ENCODE measurements around the gene THRA.

The THRA gene

DNA sequence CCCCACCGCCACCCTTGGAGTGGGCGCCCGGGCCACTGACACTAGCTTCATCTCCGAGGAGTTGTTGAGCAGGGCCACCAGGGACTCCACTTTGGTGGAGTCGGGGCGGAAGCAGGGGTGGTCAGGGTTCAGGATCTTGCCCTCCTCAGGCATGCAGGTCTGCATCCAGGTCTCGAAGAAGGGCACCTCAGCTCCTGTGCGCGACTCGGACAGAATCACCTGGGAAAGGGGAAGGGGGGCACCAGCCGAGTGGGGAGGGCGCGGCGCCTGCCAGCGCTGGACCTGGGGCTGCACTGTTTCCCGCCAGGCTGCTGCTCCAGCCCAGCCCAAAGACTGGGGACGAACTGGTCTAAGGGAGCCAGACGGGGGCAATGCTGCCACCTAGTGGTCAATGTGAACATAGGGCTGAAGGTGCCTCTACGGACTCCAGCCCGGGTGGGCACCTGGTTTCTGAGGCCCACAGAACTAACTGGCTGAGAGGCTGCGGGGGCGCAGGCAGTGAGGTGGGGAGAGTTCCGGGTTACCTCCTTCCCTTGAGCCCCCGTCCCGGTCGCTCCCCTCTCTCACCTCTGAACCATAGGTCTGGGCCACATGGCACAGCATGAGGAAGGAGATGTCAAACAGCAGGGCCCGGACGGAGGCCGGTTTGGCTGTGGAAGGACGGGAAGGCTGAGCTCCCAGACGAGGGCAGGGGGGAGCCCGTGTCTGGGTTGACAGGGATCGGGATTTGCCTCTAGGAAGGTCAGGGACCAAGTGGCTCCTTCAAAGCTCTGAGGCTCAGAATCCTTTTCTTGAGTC is 35.8 kb upstream of the THRA start:
- peak; percentile 62 for DNase-seq (ENCODE audit: low read depth)

DNA sequence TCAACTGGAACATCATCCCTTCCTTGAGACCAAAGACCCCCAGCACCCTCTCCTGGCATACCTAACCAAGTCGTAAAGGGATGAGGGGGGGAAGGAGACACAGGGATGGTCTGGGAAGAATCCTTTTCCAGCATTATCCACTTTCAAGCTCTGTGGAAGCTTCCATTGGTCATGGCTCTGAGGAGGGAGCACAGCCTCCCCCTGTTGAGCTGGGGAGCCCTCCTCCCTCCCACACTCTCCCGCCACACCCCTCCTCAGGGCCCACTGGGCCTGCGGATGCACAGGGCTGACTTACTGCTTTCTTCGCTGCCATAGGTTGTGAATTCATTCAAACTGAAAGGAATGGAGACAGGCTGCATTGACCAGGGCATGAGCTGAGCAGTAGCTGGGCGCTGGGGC is 35.2 kb upstream of the THRA start:
- DNase-seq (ENCODE audit: low read depth) = no peak

DNA sequence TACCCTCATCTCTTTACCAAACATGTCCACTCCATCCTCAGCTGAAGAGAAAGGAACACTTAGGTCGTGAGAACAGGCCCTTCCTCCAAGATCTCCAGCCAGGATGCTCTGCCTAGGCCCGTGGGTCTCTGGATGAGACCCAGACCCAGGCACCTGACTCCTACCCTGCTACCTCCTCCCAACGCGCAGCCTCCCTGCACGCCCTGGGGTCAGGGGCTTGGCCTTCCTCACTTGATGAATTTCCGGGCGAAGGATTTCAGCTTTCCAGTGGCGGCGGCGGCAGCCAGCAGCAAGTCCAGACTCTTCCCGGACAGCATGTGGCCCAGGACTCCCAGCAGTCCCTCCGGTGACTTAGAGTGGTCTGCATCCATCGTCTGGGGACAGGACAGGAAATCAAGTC is 34.2 kb upstream of the THRA start:
- no peak for DNase-seq (ENCODE audit: low read depth)

DNA sequence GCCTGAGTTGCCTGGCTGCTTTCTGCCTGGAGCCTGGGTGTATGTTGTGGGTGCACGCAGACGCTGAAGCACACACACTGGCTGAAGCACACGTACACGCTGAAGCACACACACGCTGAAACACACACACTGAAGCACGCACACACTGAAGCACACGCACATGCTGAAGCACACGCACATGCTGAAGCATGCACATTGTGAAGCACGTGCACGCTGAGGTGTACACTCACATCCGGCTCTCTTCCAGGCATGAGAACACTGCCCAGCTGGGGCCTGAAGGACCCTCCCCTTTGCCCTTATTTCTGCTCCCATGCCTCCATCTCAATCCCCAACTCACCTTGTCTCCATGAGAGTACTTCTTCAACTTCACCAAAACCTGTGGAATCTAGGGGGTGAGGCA is 31.1 kb upstream of the THRA start:
- DNase-seq (ENCODE audit: low read depth) = no peak

- no peak for DNase-seq (ENCODE audit: low read depth)
Measured at GRCh38 chr17:40032322-40033320, 30.1 kb upstream of the THRA start.

- no peak for DNase-seq (ENCODE audit: low read depth)
Measured at GRCh38 chr17:40033339-40033738, 29.4 kb upstream of the THRA start.

GRCh38 chr17:40034426-40035161 is 28.2 kb upstream of the THRA start:
- DNase-seq (ENCODE audit: low read depth) = no peak

DNA sequence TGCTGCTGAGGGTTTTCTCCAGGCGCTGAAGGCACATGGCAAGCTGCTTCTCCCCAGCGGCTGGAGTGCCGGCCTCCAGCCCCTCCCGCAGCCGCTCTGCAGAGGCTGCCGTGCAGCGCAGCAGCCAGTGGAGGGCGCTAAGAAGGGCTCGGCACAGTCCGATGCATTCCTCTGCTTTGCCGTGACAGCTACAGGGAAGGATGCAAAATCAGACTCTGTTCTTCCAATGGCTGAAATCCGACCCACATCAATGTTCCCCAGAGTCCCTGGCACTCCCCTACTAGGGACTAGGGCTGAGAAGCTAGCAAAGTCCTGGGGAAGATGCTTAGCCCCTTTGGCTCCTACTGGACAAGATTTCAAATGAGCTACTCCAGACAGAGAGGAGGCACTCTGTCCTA is 27.6 kb upstream of the THRA start:
- no peak for DNase-seq (ENCODE audit: low read depth)

- no peak for DNase-seq (ENCODE audit: low read depth)
Measured at GRCh38 chr17:40038882-40039513, 23.8 kb upstream of the THRA start.

GRCh38 chr17:40041196-40041595 is 21.6 kb upstream of the THRA start:
- DNase-seq (ENCODE audit: low read depth) = no peak

- DNase-seq (ENCODE audit: low read depth) = no peak
Measured at GRCh38 chr17:40056379-40057015, 6.3 kb upstream of the THRA start.

- no peak for DNase-seq (ENCODE audit: low read depth)
Measured at GRCh38 chr17:40058186-40058784, 4.5 kb upstream of the THRA start.

GRCh38 chr17:40058865-40059264 is 3.9 kb upstream of the THRA start:
- DNase-seq (ENCODE audit: low read depth) = no peak

DNA sequence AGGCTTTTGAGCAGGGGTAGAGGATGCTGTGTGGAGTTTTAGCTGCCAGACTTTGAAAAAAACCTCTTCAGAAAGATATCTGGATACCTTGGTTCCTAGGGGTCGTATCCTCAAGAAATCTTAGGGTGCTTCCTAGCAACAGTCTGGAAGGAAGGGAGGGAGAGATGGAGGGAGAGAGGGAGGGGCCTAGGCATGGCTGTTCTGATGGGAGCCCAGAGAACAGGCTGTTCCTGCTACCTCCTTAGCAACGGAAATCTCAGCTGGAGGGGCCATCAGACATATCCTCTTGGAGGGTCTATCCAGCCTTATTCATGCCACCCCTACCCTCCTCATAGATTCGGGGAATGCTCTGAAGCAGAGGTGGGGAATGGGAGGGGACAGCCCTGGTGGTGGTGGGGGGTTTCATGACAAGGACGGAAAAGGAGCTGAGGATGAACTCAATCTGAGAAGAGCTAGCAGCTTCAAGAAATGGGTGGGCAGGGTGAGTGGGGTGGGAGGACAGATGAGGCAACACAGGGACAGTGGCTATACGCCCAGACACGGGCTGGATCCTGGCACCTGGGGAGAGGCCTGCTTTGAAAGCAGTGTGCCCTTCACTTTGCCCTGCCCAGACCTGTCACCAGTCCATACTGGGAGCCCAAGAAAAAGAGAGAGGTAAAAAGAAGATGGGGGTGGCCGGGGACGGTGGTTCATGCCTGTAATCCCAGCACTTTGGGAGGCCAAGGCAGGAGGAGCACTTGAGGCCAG is 2.9 kb upstream of the THRA start:
- no peak for DNase-seq (ENCODE audit: low read depth)

- DNase-seq (ENCODE audit: low read depth) = no peak
Measured at GRCh38 chr17:40060887-40061608, 1.7 kb upstream of the THRA start.

DNA sequence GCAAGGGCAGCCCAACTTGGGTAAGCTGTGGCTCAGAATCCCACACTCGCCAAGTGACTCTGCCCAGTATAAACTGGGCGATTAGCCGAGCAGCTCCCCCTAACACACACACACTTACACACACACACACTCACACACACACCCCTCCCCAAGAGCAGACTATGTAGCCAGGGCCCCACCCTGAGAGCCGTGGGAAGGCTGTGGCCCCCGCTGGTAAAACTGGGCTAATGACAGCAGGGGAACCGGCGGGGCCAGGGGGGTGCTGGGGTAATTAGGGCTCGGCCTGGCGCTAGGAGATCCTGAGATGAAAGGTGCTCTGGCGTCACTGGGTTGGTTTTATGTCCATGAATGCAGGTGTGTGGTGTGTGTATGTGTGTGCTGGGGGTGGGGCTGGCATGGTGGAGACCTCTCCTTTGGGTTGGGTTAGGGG is 1.1 kb upstream of the THRA start:
- DNase-seq (ENCODE audit: low read depth) = no peak

- DNase-seq (ENCODE audit: low read depth) = no peak
Measured at GRCh38 chr17:40063187-40063771, 514 bp downstream of the THRA start.

DNA sequence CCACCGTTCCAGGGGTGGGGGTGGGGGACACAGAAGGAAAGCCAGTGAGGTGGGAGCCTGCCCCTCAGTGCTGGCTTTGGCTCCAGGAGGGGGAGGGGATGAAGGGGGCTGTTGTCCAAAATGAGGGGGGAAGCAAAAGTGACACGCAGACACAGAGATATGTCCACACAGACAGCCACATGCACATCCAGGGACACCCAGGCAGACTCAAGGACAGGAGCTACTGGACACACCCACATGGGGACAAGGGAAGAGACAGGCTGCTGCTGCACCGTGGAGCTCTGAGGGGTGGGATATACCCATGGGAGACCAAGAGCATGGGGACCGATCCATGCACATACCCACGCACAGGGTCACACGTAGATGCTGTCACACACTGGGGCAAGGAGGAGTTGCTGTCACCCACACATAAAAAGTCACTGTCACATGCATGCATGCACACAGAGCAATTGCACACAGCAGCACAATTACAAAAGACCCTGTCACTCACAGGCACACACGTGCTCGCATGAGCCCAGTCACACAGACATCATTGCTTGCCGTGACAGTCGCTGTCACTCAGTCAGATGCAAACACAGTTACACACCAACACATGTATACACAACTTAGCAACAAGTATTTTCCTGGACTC is 1.3 kb downstream of the THRA start:
- DNase-seq (ENCODE audit: low read depth) = no peak
